ENCODE results near the gene ULK1.

GRCh38 chr12:131910302-131911027 is 16.0 kb downstream of the ULK1 start:
- TF ChIP-seq CTCF (IDR thresholded peaks at IDR 0.05) = no peak
- no peak for TF ChIP-seq ZFX (IDR thresholded peaks at IDR 0.05; ENCODE audit: borderline replicate concordance)
